Measurements from ENCODE around the gene CDC42EP1.

GRCh38 chr22:37566903-37567798 lies 6.9 kb downstream of the CDC42EP1 start:
- TF ChIP-seq POLR2AphosphoS5 (IDR thresholded peaks at IDR 0.05; ENCODE audit: low read depth, low read length) = no peak
- no peak for TF ChIP-seq TAF1 (IDR thresholded peaks at IDR 0.05; ENCODE audit: borderline replicate concordance, low read depth, low read length)
